Right atrium auricular region (tissue), 2 donors: ENCODE data around the gene NCOA5. TPM values are rescaled to one million over a fixed set of nuclear protein-coding genes. Genes with fewer than 3 reads are reported as not detected.

Experiments used
- DNase-seq: peaks from one replicate; pipeline ENCODE4 v3.0.0-alpha.2; 2019; ENCODE audit warnings: low spot score
- H3K27ac ChIP-seq, 2 donors: fragments of 200-600 bp; sonication (generic); 1 replicate in 1 of 2; 2 replicates in 1 of 2; pipeline ENCODE4 v1.5.1; 2016 to 2019
- H3K27me3 ChIP-seq, 2 donors: fragments of 200-600 bp; sonication (generic); one replicate each; pipeline versions ENCODE4 v1.5.1 to v1.6.0; 2017 to 2019
- H3K36me3 ChIP-seq: fragments of 200-600 bp; sonication (generic); one replicate; pipeline ENCODE4 v1.5.1; 2016
- H3K4me1 ChIP-seq, 2 donors: fragments of 200-600 bp; sonication (generic); one replicate each; pipeline versions ENCODE4 v1.5.1 to v1.6.0; 2017 to 2019
- H3K4me3 ChIP-seq, 2 donors: fragments of 200-600 bp; sonication (generic); 1 replicate in 1 of 2; 2 replicates in 1 of 2; pipeline ENCODE4 v1.5.1; 2017 to 2019; ENCODE audit warnings: mild to moderate bottlenecking in 1 of 2, moderate library complexity in 1 of 2
- H3K9me3 ChIP-seq, 2 donors: fragments of 200-600 bp; sonication (generic); one replicate each; pipeline ENCODE4 v1.5.1; 2019
- total RNA-seq, 2 donors: library from RNA; depleted of rRNA; stranded (reverse); fragments of >200 nt; gene quantifications; one replicate each; pipeline ENCODE4 v1.1.0, GENCODE V29; 2016
- TF ChIP-seq, protein P1 (sequence below), 2 donors: fragments of 200-600 bp; sonication (generic); IDR thresholded peaks; one replicate each; pipeline ENCODE4 v1.5.1; 2019; ENCODE audit warnings: antibody characterized with exemption in 2 of 2

Gene NCOA5
- total RNA-seq, 2 donors from 2014 or later, result 17.8 to 23.3 TPM

GRCh38 chr20:46119028-46119546 is 29.3 kb upstream of the NCOA5 start:
- H3K27me3 ChIP-seq, result no peaks in the 10 kb centered on the region
- H3K36me3 ChIP-seq, result no peaks in the 10 kb centered on the region
- no peak for DNase-seq
- H3K27ac ChIP-seq, result peak overlapping the region; percentile 76
- TF ChIP-seq, protein P1, sequence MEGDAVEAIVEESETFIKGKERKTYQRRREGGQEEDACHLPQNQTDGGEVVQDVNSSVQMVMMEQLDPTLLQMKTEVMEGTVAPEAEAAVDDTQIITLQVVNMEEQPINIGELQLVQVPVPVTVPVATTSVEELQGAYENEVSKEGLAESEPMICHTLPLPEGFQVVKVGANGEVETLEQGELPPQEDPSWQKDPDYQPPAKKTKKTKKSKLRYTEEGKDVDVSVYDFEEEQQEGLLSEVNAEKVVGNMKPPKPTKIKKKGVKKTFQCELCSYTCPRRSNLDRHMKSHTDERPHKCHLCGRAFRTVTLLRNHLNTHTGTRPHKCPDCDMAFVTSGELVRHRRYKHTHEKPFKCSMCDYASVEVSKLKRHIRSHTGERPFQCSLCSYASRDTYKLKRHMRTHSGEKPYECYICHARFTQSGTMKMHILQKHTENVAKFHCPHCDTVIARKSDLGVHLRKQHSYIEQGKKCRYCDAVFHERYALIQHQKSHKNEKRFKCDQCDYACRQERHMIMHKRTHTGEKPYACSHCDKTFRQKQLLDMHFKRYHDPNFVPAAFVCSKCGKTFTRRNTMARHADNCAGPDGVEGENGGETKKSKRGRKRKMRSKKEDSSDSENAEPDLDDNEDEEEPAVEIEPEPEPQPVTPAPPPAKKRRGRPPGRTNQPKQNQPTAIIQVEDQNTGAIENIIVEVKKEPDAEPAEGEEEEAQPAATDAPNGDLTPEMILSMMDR (IDR thresholded peaks at IDR 0.05), result no peak
- H3K4me3 ChIP-seq, result peak overlapping the region in 1 of 2 donors; percentile 59
- peaks cover 0 to 36% of the 10 kb centered on the region in 2 donors for H3K4me1 ChIP-seq
- no peaks in the 10 kb centered on the region for H3K9me3 ChIP-seq

DNA sequence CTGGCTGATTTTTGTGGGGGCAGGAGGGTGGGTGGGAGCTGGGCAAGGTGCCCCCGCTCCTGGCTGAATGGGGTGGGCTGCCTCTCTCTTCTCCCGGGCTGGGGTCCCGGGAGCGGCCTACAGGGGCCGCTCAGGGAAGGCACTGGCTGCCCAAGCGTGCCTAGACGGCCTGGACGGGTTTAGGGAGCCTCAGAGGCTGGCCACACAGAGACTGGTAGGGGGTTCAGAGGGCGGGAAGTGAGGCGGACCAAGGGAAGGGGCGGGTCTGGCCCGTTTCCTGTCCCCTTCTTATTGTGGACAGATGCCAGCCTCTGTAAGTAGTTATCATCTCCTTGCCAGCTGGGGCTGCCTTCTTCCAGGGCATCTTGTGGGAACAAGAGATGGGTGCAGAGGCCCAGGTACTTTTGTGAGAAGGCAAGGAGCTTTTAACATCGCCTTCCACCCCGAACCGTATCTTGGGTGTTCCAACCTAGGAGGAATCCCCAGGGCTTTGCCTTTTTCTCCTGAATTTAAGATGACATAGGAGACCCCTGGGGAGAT is 28.8 kb upstream of the NCOA5 start:
- H3K4me1 ChIP-seq, result peaks cover 0 to 36% of the 10 kb centered on the region in 2 donors
- no peaks in the 10 kb centered on the region for H3K27me3 ChIP-seq
- H3K36me3 ChIP-seq, result no peaks in the 10 kb centered on the region
- H3K27ac ChIP-seq, result peak overlapping the region; percentile 76
- TF ChIP-seq, protein P1 (IDR thresholded peaks at IDR 0.05), result no peak
- DNase-seq, result peak; percentile 66
- no peaks in the 10 kb centered on the region for H3K9me3 ChIP-seq
- H3K4me3 ChIP-seq, result peak overlapping the region; percentile 36 to 59

- no peaks in the 10 kb centered on the region for H3K36me3 ChIP-seq
- no peaks in the 10 kb centered on the region for H3K9me3 ChIP-seq
- H3K27me3 ChIP-seq, result no peaks in the 10 kb centered on the region
- H3K4me1 ChIP-seq, result peaks cover 0 to 36% of the 10 kb centered on the region in 2 donors
- TF ChIP-seq, protein P1 (IDR thresholded peaks at IDR 0.05), result no peak
- H3K27ac ChIP-seq, result peak within 1 kb of the TSS; percentile 76
- peak within 1 kb of the TSS; percentile 36 to 59 for H3K4me3 ChIP-seq
- DNase-seq, result peak; percentile 93
These were observed 28.1 kb upstream of the NCOA5 start, which contains the start of gene CD40 for GRCh38 chr20:46117704-46118467. Gene CD40, plus strand, starts transcription at chr20:46118314. Its CDS starts 30 bp downstream, at chr20:46118344.

DNA sequence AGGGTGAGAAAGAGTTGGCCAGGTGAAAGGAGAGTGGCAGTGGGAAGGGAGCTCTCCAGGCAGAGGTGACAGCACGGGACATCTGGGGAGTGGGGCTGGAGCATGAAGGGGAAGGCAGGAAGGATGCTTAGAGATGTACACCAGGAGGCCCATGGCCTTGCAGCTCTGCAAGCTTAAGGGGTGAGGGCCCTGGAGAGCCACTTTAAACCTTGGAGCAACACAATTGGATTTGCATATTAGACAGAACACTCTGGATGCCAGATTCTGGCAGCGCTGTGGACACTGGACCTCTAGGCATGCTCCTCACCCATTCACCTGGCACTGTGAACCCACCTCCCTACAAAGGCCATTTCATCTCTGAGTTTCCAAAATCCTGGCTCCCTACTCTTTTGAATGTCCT is 24.7 kb upstream of the NCOA5 start:
- Histone ChIP-seq H3K27ac (no peak overlapping the region), H3K9me3 (no peaks in the 10 kb centered on the region), H3K27me3 (no peaks in the 10 kb centered on the region), H3K4me3 (no peak overlapping the region), H3K36me3 (no peaks in the 10 kb centered on the region), H3K4me1 (peaks cover 0 to 19% of the 10 kb centered on the region in 2 donors)
- DNase-seq, result no peak
- TF ChIP-seq, protein P1 (IDR thresholded peaks at IDR 0.05), result no peak

DNA sequence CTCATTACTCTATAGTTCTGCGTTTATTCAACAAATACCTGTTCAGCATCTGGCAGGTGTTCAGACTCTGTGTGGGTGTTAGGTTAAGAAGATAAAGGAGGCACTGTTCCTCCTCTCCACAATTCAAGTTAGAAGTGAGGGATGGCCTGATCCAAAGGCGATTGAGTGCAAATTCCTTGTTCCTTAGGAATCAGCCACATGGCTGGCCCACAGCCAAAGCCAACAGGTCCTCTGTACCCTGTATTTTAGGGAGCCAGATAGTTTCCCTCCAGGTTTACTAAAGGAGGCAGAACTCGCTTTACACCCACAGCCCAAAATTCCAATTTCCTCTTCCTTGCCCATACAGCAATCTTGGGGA is 23.3 kb upstream of the NCOA5 start:
- Histone ChIP-seq H3K9me3 (no peaks in the 10 kb centered on the region), H3K27ac (no peak overlapping the region), H3K27me3 (peaks cover 0 to 6% of the 10 kb centered on the region in 2 donors), H3K4me3 (no peak overlapping the region), H3K36me3 (no peaks in the 10 kb centered on the region), H3K4me1 (peaks cover 0 to 8% of the 10 kb centered on the region in 2 donors)
- TF ChIP-seq, protein P1 (IDR thresholded peaks at IDR 0.05), result no peak
- no peak for DNase-seq
